Measurements from ENCODE around the gene RBM23. TPM values are rescaled to one million over a fixed set of nuclear protein-coding genes. Genes with fewer than 3 reads are reported as not detected.

RBM23 gene
- polyA plus RNA-seq, 3 donors: 20.1 to 36.9 (median 34.6) TPM

DNA sequence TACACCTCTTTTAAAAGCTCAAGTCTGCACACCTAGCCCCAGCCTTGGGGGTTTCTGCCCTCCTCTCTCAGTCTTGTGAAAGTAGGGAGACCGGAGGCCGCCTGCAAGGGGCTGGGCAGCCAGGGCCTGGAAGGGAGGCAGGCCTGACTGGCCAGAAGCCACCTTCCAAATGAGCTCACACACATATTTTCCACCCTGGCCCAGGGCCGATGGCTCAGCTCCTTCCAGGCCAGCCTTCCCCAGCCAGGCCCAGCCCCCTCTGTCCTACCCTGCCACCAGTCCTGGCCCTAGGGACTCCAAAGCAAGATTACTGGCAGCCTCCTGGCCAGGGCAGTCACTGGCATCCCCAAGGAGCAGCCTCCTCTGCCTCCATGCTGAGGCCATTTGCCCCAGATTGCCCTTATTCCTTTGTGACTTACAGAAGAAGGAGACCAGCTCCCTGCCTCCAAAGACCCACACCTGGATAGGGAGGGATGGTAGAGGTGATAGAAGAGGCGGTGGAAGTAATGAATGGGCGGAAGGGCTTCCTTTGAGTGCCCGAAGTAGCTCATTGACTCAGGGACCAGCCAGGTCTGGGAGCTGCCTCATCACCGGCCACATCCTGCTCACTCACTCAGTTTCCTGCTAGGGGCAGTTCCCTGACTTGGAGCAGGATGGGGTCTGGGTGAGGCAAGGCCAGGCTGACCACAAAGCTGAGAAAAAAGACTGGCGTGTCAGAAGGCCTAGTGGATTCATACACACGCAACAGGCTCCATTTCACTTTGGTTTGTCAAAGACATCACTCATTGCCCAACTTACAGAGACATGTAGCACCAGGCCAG lies 67.8 kb downstream of the RBM23 start:
- H3K27ac ChIP-seq (ENCODE audit: low read depth, low read length): peak overlapping the region; percentile 34
- WGBS, 3 donors: 19 to 53% (median 36%) methylated on average over 9 of the region's 9 CpGs

DNA sequence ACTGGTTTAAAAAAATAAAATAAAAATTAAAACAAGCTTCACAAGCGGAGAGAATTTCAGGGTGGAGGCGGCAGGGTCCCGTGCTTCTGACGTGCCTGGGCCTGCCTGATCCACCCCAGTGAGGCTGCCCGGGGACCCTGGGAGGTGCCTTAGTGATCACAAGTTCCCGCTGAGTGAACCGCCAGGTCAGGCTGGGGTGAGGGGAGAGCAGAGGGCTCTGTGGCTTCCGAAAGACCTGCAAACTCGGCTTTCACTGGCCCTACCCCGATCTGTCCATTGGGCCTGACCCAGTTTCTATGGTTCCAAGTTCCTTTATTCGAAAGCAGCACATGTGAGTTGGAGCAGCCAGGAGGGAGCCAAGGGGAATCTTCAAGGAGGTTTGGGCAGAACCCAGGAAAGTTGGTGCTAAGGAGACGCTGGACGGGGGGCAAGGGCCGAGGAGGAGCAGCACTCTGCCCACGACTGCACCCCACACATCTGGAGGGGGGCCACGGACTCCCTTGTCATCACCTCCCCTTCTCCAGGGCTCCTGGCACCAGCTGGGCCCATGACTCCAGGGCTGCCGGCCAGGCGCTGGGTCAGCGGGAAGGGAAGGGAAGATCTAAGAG lies 69.6 kb downstream of the RBM23 start:
- H3K27ac ChIP-seq (ENCODE audit: low read depth, low read length): peak overlapping the region; percentile 73
- 49 to 78% (median 57%) methylated on average over 17 to 19 of the region's 19 CpGs for WGBS, 3 donors

DNA sequence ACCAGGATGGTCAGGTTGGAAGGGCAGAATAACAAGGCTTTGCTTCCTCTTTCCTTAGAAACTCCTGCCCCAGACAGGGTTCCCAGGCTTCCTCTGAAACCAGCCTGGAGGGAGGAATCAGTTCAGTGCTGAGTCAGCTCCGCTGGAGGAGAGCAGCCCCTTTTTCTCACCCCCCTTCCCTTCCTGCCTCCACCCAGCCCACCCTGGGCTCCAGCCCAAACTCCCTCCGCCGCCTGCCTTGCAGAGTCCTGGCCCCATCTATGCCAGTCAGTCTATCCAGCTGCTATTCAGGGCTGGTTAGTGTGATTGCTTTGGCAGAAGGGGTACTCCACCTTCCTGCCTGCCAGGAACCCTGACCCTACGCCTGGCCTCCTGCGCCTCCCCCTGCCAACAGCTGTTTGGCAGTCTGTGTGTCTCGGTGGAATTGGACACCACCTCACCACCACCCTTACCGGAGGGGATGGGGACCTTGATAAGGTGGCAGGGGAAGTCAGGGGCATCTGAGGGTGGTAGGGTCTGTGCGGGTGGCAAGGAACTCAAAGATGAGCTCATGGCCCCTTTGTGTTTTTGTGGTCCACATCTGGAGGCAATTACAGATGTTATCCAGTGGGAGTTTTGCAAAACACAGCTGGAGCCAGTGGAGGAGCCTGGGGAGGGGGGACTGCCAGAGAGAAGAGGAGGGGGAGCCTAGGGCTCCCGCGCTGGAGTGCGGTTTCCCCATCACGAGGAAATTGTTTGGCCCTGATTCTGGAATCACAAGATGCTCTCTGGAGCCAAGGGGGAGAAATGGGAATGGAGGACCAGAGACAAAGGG lies 70.4 kb downstream of the RBM23 start:
- WGBS, 3 donors: 5 to 45% (median 7%) methylated on average over 12 of the region's 12 CpGs
- no peak overlapping the region for H3K27ac ChIP-seq (ENCODE audit: low read depth, low read length)

DNA sequence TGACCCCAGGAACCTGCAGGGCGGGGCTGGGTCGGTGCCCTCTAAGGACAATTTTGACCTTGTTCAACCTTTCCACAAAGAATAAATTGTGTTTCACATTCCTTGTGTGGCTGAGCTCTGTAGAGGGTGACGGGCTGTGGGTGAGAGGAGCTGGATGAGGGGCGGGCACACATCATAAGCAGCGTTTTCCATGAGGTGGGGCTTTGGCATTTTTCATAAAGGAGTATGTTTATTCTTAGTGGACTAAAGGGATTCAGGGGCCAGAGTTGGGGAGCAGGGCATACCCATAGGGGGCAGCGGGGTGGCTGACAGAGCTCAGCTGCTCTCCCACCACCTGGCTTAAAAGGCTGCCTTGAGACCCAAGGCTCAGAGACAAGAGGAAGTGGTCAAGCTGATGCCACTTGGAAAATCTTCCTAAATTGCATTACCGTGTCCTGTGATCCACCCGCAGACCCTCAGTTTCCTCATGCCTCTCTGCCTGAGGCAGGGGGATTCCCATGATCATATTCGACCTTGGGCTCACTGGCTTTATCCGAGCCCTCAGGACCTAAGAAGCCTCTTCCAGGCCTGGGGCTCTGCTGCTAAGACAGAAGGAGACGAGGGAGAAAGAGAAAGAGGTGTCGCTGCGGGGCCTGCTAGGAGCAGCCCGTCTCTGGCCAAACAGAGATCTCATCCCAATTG lies 71.1 kb downstream of the RBM23 start:
- 30 to 54% (median 38%) methylated on average over 14 of the region's 14 CpGs for WGBS, 3 donors

DNA sequence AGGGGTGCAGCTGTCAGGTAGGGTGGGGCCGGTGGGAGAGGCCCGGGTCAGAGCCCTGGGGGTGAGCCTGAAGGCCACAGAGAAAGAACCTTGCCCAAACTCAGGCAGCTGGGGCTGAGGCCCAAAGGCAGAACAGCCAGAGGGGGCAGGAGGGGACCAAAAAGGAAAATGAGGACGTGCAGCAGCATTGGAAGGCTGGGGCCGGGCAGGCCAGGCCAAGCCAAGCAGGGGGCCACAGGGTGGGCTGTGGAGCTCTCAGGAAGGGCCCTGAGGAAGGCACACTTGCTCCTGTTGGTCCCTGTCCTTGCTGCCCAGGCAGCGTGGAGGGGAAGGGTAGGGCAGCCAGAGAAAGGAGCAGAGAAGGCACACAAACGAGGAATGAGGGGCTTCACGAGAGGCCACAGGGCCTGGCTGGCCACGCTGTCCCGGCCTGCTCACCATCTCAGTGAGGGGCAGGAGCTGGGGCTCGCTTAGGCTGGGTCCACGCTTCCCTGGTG lies 72.1 kb downstream of the RBM23 start:
- peak overlapping the region; percentile 17 for H3K27ac ChIP-seq (ENCODE audit: low read depth, low read length)
- 76 to 77% (median 77%) methylated on average over 10 to 11 of the region's 11 CpGs for WGBS, 3 donors

More for the DNA sequence above, 71.1 kb downstream of the RBM23 start:
- no peak overlapping the region for H3K27ac ChIP-seq (ENCODE audit: low read depth, low read length)

DNA sequence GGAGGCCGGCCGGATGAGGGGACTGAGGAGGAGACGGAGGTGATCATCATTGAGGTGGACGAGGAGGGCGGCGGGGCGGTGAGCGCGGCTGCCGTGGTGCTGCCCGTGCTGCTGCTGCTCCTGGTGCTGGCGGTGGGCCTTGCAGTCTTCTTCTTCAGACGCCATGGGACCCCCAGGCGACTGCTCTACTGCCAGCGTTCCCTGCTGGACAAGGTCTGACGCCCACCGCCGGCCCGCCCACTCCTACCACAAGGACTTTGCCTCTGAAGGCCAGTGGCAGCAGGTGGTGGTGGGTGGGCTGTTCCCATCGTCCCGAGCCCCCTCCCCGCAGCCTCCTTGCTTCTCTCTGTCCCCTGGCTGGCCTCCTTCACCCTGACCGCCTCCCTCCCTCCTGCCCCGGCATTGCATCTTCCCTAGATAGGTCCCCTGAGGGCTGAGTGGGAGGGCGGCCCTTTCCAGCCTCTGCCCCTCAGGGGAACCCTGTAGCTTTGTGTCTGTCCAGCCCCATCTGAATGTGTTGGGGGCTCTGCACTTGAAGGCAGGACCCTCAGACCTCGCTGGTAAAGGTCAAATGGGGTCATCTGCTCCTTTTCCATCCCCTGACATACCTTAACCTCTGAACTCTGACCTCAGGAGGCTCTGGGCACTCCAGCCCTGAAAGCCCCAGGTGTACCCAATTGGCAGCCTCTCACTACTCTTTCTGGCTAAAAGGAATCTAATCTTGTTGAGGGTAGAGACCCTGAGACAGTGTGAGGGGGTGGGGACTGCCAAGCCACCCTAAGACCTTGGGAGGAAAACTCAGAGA lies 72.9 kb downstream of the RBM23 start:
- 76 to 90% (median 86%) methylated on average over 25 to 26 of the region's 26 CpGs for WGBS, 3 donors
- no peak overlapping the region for H3K27ac ChIP-seq (ENCODE audit: low read depth, low read length)

DNA sequence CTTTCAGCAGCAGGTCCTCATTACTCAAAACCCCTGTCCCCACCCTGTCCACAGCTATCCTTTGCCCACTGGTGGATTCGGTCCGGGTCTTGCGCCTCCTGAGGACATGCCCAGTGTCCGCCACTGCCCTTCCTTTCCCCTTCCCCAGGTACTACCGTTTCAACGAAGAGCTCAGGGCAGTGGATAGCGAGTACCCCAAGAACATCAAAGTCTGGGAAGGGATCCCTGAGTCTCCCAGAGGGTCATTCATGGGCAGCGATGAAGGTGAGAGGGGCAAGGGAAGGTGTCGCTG lies 73.9 kb downstream of the RBM23 start:
- 86 to 89% (median 86%) methylated on average over 9 of the region's 9 CpGs for WGBS, 3 donors
- no peak overlapping the region for H3K27ac ChIP-seq (ENCODE audit: low read depth, low read length)

DNA sequence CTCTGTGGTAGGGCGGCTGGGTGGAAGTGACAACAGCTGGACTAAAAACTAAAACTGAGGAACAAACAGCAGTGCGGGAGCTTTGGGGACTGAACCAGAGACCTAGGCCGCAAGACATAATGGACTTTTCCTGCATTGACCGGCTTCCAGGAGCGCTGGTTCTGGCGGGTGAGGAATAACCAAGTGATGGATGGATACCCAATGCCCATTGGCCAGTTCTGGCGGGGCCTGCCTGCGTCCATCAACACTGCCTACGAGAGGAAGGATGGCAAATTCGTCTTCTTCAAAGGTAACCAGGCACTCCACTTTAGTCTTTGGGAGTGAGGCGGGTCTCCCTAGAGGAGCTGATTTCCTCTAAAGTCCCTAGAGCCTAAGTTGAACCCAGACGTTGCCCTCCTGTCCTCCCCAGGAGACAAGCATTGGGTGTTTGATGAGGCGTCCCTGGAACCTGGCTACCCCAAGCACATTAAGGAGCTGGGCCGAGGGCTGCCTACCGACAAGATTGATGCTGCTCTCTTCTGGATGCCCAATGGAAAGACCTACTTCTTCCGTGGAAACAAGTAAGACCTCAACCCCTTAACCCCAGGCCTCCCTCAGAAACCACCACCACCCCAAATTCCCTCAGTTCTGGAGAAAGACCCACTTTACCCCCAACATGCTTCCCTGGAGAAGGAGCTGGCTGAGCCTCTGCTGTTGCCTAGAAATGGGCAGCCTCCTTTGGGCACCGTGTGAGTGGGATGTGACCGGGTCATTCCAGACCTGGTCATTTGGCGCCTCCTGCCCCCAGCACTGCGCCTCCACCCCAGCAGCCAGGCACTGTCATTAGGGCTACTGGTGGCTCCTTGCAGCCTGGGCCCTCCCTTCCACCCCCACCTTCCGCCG lies 74.5 kb downstream of the RBM23 start:
- no peak overlapping the region for H3K27ac ChIP-seq (ENCODE audit: low read depth, low read length)
- WGBS, 3 donors: 89 to 92% (median 92%) methylated on average over 22 of the region's 22 CpGs

Other genes starting within 250 kb of the RBM23 start
- gene OXA1L, start 152.5 kb downstream of the RBM23 start, polyA plus RNA-seq: 100 to 1,000 TPM in 1 of 3 donors, 10 to 100 TPM in 2; 72.7 to 123 (median 83.9) TPM
- 10 to 100 TPM in 2 of 3 donors, 1 to 10 TPM in 1; 3.7 to 15.2 (median 12.1) TPM for gene SLC7A7, start 103.7 kb downstream of the RBM23 start, polyA plus RNA-seq
- gene MRPL52, start 89.3 kb downstream of the RBM23 start, polyA plus RNA-seq: 10 to 100 TPM; 54.2 to 76.3 (median 65.9) TPM
- 100 to 1,000 TPM in 1 of 3 donors, 10 to 100 TPM in 2; 26.1 to 109 (median 86.0) TPM for gene MMP14, start 82.6 kb downstream of the RBM23 start, polyA plus RNA-seq
- gene LRP10, start 47.4 kb downstream of the RBM23 start, polyA plus RNA-seq: 10 to 100 TPM; 43.8 to 91.5 (median 50.6) TPM
- under 1 TPM in 2 of 3 donors, not detected in 1; 0.22 to 0.51 TPM for gene REM2, start 35.9 kb downstream of the RBM23 start, polyA plus RNA-seq
- gene PRMT5, start 10.2 kb upstream of the RBM23 start, polyA plus RNA-seq: 10 to 100 TPM; 30.8 to 46.0 (median 32.7) TPM
- gene HAUS4, start 37.9 kb upstream of the RBM23 start, polyA plus RNA-seq: 10 to 100 TPM; 28.3 to 45.7 (median 30.9) TPM
- gene AJUBA, start 63.4 kb upstream of the RBM23 start, polyA plus RNA-seq: 1 to 10 TPM; 1.6 to 3.4 (median 2.0) TPM
- 10 to 100 TPM in 1 of 3 donors, 1 to 10 TPM in 2; 4.8 to 13.5 (median 6.2) TPM for gene C14orf93, start 91.0 kb upstream of the RBM23 start, polyA plus RNA-seq
- gene PSMB5, start 115.8 kb upstream of the RBM23 start, polyA plus RNA-seq: 100 to 1,000 TPM in 2 of 3 donors, 10 to 100 TPM in 1; 78.0 to 152 (median 140) TPM
- gene PSMB11, start 123.1 kb upstream of the RBM23 start, polyA plus RNA-seq: not detected
- gene CDH24, start 138.4 kb upstream of the RBM23 start, polyA plus RNA-seq: 1 to 10 TPM; 1.9 to 7.0 (median 4.4) TPM
- gene ACIN1, start 176.0 kb upstream of the RBM23 start, polyA plus RNA-seq: 10 to 100 TPM; 43.6 to 81.4 (median 79.3) TPM
- gene C14orf119, start 176.4 kb upstream of the RBM23 start, polyA plus RNA-seq: 10 to 100 TPM; 16.3 to 54.9 (median 45.0) TPM
- under 1 TPM in 2 of 3 donors, not detected in 1; 0.03 to 0.56 TPM for gene CIROP, start 185.8 kb upstream of the RBM23 start, polyA plus RNA-seq
- gene CEBPE, start 200.1 kb upstream of the RBM23 start, polyA plus RNA-seq: 1 to 10 TPM in 1 of 3 donors, under 1 TPM in 1, not detected in 1; 0.15 to 2.8 TPM